GM21367 (cell line): ENCODE results near the gene SENP3.
A peak's percentile ranks its signal among the peaks of the same experiment; 100 is the strongest.
"Not testable (repeated sequence)": the region's sequence is repeated elsewhere in the genome, so short reads cannot be mapped to it uniquely, and the experiment has no call there.

Source experiments
- ATAC-seq: cut with Tn5 transposase; IDR thresholded peaks from one replicate; pipeline ENCODE4 v1.9.1; 2021; ENCODE audit not compliant: unreplicated experiment

Gene SENP3

GRCh38 chr17:7591596-7591995 lies 29.9 kb downstream of the SENP3 start:
- no peak for ATAC-seq

GRCh38 chr17:7592422-7593021 lies 30.8 kb downstream of the SENP3 start:
- ATAC-seq, result no peak

GRCh38 chr17:7593296-7593695 lies 31.6 kb downstream of the SENP3 start:
- ATAC-seq, result no peak

GRCh38 chr17:7597561-7597960 lies 35.8 kb downstream of the SENP3 start:
- not testable (repeated sequence) for ATAC-seq

- no peak for ATAC-seq
These were observed 44.6 kb downstream of the SENP3 start for GRCh38 chr17:7606280-7606679.

- ATAC-seq, result no peak
These were observed 48.9 kb downstream of the SENP3 start for GRCh38 chr17:7610641-7611040.

GRCh38 chr17:7611635-7612293 lies 50.0 kb downstream of the SENP3 start:
- no peak for ATAC-seq

- no peak for ATAC-seq
These were observed 50.5 kb downstream of the SENP3 start for GRCh38 chr17:7612294-7612640.

- ATAC-seq, result no peak
These were observed 52.2 kb downstream of the SENP3 start for GRCh38 chr17:7613769-7614424.

GRCh38 chr17:7614425-7615264 lies 52.9 kb downstream of the SENP3 start, which contains the start of gene FXR2:
Gene FXR2, minus strand, starts transcription at chr17:7614897. Its CDS starts 365 bp downstream, at chr17:7614532.
- peak; percentile 64 for ATAC-seq

- no peak for ATAC-seq
These were observed 53.6 kb downstream of the SENP3 start for GRCh38 chr17:7615265-7615747.

- no peak for ATAC-seq
These were observed 56.9 kb downstream of the SENP3 start for GRCh38 chr17:7618608-7619007.

- ATAC-seq, result no peak
These were observed 59.1 kb downstream of the SENP3 start for GRCh38 chr17:7620835-7621234.
